HL-60/S4 treated with retinoic acid at 250 ng/mL for 4 days and 3 days (cell line): ENCODE measurements around the gene VCPKMT.

ENCODE experiments used
- in situ Hi-C: fragments of 300-500 bp; cut with MboI; formaldehyde crosslinking; loops from 2 replicates; pipeline ENCODE4 v1.7.0; 2022; ENCODE audit warnings: low sequenced_read_pairs

VCPKMT gene

DNA sequence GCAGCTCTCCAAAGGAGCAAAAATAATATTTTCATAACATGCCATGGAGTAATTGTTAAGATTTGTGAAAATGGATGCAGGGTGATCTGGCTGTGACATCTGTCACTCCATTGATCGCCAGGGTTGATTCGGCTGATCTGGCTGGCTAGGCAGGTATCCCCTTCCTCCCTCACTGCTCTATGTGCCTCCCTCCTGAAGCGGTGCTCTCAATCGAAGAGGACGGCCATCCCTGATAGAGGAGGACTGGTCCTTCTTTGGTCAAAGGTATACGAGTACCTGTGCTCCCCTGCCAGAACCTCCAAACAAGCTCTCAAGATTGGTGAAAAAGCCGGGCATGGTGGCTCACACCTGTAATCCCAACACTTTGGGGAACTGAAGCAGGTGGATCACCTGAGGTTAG, 47.9 kb downstream of the VCPKMT start:
- in situ Hi-C loops: no loop called here

DNA sequence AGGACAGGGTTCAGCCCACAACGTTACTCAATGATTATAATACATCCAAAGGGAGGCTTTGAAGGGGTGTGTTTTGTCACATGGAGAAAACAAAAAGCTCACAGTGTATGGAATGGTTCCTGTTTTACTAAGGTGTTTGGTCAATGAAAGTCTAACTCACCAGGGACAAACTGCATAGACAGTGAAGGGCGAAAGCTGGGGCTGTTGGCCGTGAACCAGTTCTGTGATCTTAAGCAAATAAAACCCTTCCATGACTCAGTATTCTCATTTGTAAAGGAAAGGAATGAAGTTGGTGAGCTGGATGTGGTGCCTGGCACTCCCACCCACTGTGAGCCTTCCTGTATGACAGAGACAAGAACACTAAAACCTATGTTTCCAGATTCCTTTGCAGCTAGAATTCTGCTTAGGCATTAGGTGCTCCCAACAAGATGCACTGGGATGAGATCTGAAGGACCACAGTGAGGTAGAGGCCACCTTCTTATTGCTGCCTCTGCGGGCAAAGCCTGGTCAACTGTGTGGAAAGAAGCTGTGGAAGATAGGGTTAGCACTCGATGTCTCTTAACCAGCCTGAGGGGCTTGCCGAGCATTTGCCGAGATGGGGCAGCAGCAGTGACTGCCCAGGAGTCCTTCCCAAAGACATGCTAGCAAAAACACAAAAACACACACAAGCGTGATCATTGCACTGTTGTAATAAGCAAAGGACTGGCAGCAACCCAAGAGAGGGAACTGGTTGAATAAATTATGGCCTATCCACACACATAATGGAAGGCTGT, 48.5 kb downstream of the VCPKMT start:
- in situ Hi-C loops: no loop called here

DNA sequence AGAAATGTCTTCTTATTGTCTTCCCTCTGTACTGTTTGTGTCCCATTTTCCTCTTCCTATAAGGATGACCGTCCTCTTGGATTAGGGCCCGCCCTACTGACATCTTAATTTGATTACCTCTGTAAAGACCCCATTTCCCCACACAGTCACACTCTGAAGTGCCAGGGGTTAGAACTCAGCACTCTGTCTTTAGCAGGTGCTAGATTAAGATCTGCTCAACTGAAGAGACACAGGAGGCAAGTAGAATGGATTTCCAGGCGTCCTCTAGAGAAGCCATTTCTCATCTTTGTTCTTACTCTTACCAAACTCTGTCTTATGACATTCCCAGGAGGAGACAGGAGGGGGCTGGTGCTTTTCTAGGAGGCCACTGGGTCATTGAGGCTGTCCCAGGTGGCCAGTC, 50.8 kb downstream of the VCPKMT start:
- in situ Hi-C loops: no loop called here

DNA sequence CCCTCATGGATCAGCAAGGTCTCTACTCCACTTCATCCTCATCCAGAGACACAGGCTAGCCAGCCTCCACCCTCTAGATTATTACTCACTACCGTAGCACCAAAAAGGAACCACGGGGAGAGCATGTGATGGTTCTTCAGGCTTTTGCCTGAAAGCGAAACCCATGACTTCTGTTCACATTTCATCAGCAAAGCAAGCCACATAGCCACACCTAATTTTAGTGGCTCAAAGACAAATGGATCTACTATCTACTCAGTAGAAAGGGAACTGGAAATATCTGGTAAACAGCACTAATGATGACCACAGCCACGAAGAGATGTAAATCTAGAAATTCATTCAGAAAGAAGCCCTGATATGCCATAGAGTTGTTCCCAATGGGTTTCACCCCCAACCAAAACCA, 51.4 kb downstream of the VCPKMT start:
- in situ Hi-C loops: no loop called here

DNA sequence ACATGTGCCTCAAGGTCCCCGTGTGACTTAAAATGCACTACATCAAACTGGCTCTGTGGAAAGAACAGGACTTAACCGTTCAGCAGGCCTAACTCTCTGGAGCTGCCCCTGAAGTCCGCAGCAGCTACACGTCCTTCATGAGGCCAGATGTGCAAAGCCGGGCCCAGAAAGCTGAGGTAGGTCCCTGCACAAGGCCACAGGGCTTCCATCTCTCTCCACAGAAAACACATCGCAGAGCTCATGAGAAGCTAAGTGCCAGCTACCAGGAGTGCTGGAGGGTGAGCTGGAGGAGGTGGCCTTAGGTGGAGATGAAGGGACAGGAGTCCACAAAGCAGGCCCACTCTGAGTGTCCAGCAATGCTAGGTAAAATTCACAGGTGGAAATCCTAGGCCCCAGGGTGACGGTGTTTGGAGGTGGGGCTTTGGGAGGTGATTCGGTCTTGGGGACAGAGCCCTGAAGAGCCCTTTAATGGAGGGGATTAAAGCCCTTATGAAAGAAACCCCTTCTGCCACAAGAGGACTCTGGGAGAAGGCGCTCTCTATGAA, 52.4 kb downstream of the VCPKMT start:
- in situ Hi-C loops: no loop called here

DNA sequence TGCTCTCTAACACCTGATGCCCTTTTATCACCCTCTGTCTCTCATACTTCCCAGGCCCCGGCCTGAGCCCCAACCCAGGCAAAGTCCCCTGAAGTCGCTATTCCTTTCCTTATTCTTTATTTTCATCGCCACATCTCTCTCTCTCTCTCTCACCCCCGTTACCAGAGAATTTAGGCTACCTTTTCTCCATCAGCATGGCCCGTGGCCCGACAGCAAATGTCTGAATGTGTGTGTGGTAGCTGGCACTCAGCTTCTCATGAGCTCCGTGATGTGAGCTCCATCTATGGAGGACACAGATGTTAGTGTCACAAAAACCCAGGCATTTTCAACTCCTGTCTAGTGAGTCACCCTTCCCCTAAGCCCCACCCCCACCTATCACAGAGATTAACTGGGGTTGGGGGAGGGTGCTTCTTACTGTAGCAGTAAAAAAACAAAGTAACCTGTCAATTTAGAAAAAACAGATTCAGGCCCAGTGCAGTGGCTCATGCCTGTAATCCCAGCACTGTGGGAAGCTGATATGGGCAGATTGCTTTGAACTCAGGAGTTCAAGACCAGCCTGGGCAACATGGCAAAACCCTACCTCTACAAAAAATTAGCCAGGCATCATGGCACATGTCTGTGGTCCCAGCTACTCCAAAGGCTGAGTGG, 53.8 kb downstream of the VCPKMT start:
- in situ Hi-C loops: no loop called here

DNA sequence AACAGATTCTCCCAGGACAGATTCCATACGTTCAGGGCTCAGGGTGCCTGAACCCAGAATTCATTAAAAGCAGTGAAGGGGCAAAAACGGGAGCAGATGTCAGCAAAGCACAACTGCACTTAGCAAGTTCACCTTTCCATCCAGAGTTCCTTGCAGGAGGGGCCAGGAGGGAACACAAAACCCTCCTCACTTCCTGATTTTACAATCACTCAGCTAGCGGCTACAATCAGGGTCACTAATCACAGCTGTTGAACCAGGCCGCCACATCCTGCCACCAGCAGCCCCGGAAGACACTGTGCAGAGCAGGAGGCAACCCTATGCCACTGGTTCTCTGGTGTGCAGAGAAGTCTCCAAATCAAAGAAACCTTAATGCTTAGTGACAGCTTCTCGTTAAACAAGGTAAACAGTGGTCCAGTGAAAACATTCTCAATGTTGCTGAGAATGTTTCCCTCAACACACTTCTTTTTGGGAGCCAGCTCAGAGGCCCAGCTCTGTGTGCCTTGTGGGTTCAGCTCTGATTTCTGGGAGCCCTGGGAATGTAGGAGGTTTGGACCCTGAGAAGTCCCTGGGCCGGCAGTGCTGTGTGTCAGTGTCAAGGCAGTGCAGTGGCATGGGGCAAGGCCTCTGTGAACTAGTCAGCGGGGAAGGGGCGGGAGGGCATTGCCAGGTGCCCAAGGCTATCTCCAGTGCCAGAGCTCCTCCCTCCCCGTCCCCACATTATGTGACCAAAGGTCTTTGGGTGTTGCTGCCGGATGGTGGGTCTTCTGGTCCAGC, 54.5 kb downstream of the VCPKMT start:
- in situ Hi-C loops: no loop called here

DNA sequence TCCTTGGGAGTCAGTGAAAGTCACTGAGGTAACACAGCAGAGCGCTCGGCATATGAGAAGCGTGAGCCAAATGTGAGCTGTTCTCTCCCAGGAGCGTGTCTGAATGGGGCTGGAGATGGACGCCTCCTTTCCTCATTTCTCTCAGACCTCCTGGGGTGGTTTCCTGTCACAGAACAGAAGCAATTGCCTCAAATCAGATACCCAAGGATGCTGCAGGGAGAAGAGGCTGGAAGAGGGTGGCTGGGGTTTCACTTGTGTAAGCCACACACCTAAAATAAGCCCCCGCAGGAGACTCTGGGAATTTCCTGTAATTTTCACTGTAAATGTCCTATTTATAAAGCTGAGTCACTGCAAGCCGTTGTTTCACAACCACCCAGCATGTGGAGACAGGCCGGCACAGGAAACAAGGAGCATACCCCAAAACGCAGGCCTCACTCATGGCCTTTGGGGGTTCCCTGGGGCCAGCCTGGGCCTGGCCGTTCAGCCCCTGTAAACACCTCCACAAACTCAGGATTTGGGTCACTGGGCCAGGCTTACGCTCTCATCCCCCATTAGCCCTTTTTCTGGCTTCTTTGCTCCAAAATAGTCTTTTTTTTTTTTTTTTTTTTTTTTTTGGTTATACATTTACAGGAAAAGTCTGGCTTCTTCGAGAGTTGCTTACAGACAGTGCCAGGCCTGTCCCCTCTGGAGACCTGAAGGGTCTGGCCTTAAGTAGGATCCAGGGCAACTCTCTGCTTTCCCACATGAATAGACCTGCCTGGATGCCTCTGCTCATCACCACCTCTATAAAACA, 55.3 kb downstream of the VCPKMT start:
- in situ Hi-C loops: no loop called here

DNA sequence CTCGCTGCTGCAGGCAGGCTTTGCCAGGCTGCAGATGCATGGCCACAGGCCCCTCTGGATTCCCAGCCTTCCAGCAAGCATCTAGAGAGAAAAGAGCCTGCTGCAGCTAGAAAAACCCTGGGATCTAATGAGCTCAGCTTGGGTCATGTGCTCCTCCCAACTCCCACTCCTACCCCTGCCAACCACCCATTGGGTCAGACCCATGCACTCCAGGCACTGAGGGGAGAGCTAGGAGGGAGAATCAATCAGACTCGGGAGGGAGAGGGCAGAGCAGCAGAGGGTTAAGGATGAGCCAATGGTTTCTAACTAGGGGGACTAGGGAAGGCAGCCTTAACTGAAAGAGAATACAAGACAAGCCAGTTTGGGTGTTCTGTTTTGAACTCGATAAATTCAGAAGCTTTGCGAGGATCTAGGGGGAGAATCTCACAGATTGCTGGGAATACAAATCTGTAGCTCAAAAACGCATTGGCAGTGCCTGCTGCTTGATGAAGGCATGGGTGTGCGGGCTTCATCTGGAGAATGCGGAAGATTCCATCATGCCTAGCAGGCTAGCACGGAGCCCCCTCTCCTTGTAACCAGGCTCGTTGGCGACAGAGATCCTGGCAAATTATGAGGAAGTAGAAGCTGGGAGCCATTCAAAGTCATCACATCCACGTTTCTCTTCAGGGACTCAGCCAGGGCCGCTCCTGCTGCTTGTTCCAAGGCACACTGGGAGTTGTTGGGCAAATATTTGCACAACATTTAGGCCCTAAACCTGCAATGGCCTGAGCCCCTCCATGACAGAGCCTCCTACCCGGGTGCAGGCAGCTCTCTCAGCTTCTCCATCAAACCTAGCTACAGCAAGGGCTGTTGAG, 56.4 kb downstream of the VCPKMT start:
- in situ Hi-C loops: no loop called here
